Glutamatergic neuron (in vitro differentiated cells): ENCODE measurements around the gene JAK1. TPM values are rescaled to one million over a fixed set of nuclear protein-coding genes. Genes with fewer than 3 reads are reported as not detected.
"Not testable (repeated sequence)": the region's sequence is repeated elsewhere in the genome, so short reads cannot be mapped to it uniquely, and the experiment has no call there.

Experiments used
- DNase-seq: peaks from one replicate; pipeline ENCODE4 v3.0.0; 2022
- H3K27ac Mint-ChIP-seq: one replicate; pipeline ENCODE4 v1.8.0; 2020; ENCODE audit warnings: mild to moderate bottlenecking, mixed read lengths, inconsistent platforms; ENCODE audit not compliant: unreplicated experiment
- H3K27me3 Mint-ChIP-seq: one replicate; pipeline ENCODE4 v1.8.0; 2020; ENCODE audit warnings: mild to moderate bottlenecking, moderate library complexity, mixed read lengths, inconsistent platforms; ENCODE audit not compliant: unreplicated experiment
- H3K36me3 Mint-ChIP-seq: one replicate; pipeline ENCODE4 v1.8.0; 2020; ENCODE audit warnings: mild to moderate bottlenecking, mixed read lengths, inconsistent platforms; ENCODE audit not compliant: unreplicated experiment
- H3K4me1 Mint-ChIP-seq: one replicate; pipeline ENCODE4 v1.8.0; 2020; ENCODE audit warnings: mild to moderate bottlenecking, low read depth, mixed read lengths, inconsistent platforms; ENCODE audit not compliant: unreplicated experiment
- H3K4me3 Mint-ChIP-seq: one replicate; pipeline ENCODE4 v1.8.0; 2020; ENCODE audit warnings: mild to moderate bottlenecking, mixed read lengths, inconsistent platforms; ENCODE audit not compliant: unreplicated experiment
- H3K9me3 Mint-ChIP-seq: one replicate; pipeline ENCODE4 v1.8.0; 2020; ENCODE audit warnings: mild to moderate bottlenecking, moderate library complexity, mixed read lengths, inconsistent platforms; ENCODE audit not compliant: unreplicated experiment
- total RNA-seq: library from RNA; stranded (reverse); fragmentation: NEBNext Ultra II Directional; extraction: Animal tissue kit (Norgen Biotek cat#: 25700); gene quantifications from one replicate; pipeline ENCODE4 v1.2.1, GENCODE V29; 2021; ENCODE audit not compliant: unreplicated experiment
- TF ChIP-seq, protein P1 (sequence below): fragments of 200-600 bp; sonication (generic); IDR thresholded peaks from one replicate; pipeline ENCODE4 v1.5.0; 2021; ENCODE audit not compliant: partially characterized antibody, unreplicated experiment

Gene JAK1
- total RNA-seq, 1 donor from 2014 or later = 16.9 TPM

DNA sequence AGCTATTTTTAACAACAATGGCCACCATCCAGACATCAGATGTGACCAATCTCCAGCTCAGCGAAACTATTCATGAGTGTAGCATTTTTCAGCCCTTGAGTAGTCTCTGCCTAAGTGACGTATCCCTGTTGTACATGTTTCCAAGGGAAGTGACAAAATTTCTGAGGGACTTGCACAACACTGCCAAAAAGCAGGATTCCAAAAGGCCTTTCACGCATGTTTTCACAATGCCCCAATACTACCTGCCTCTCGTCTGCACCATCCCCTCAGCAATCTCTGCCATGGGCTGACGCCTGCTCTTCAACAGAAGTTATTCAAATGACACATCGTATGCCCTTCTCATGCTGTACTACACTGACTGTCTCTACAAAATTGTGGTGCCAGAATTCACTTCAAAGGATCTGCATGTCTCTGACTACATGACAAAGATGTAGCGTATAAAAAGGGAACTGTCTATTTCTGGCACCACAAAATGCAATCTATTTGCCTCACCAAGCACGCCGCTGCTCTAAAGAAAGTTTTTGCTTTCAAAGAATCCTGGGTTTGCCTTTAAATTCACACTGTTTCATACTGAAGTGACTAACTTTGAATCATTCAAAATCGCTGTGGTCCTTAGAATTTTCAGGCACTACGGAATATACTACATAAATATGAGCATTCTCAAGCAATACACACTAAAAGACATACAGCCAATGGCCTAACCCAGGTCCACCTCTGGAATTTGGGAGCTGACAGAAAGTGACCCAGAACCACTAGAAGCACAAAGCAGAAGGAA, 32.9 kb downstream of the JAK1 start:
- peaks cover 8% of the 10 kb centered on the region for H3K4me1 Mint-ChIP-seq
- no peak for DNase-seq
- TF ChIP-seq, protein P1, sequence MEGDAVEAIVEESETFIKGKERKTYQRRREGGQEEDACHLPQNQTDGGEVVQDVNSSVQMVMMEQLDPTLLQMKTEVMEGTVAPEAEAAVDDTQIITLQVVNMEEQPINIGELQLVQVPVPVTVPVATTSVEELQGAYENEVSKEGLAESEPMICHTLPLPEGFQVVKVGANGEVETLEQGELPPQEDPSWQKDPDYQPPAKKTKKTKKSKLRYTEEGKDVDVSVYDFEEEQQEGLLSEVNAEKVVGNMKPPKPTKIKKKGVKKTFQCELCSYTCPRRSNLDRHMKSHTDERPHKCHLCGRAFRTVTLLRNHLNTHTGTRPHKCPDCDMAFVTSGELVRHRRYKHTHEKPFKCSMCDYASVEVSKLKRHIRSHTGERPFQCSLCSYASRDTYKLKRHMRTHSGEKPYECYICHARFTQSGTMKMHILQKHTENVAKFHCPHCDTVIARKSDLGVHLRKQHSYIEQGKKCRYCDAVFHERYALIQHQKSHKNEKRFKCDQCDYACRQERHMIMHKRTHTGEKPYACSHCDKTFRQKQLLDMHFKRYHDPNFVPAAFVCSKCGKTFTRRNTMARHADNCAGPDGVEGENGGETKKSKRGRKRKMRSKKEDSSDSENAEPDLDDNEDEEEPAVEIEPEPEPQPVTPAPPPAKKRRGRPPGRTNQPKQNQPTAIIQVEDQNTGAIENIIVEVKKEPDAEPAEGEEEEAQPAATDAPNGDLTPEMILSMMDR = no peak

DNA sequence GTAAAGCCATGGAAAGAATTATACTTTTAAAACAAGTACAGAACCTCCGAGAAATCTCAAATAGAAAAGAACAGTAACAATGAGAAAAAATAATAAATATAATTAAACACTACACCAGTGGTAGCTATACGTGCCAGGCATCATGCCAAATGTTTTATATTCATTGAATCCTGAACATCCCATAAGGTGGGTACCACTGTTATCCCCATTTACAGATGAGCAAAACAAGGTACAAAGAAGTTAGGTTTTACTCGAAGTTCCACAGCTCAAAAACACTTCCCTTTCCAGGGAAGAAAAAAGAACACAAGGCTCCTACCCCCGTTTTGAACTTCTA, 33.4 kb downstream of the JAK1 start:
- no peaks in the 10 kb centered on the region for H3K27me3 Mint-ChIP-seq
- no peak overlapping the region for H3K27ac Mint-ChIP-seq
- H3K4me3 Mint-ChIP-seq = no peak overlapping the region
- H3K9me3 Mint-ChIP-seq = peaks cover 6% of the 10 kb centered on the region
- H3K4me1 Mint-ChIP-seq = peaks cover 8% of the 10 kb centered on the region
- DNase-seq = no peak
- no peaks in the 10 kb centered on the region for H3K36me3 Mint-ChIP-seq
- TF ChIP-seq, protein P1 = no peak

More for the DNA sequence above, 32.9 kb downstream of the JAK1 start:
- Mint-ChIP-seq H3K27me3 (no peaks in the 10 kb centered on the region), H3K4me3 (no peak overlapping the region), H3K9me3 (peaks cover 6% of the 10 kb centered on the region), H3K27ac (no peak overlapping the region), H3K36me3 (no peaks in the 10 kb centered on the region)

DNA sequence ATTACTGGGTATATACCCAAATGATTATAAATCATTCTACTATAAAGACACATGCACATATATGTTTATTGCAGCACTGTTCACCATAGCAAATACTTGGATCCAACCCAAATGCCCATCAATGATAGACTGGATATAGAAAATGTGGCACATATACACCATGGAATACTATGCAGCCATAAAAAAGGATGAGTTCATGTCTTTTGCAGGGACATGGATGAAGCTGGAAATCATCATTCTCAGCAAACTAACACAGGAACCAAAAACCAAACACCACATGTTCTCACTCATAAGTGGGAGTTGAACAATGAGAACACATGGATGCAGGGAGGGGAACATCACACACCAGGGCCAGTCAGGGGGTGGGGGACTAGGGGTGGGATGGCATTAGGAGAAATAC, 35.7 kb downstream of the JAK1 start:
- not testable (repeated sequence) for H3K27ac Mint-ChIP-seq, H3K27me3 Mint-ChIP-seq, H3K4me3 Mint-ChIP-seq, H3K4me1 Mint-ChIP-seq, DNase-seq, H3K9me3 Mint-ChIP-seq, H3K36me3 Mint-ChIP-seq

DNA sequence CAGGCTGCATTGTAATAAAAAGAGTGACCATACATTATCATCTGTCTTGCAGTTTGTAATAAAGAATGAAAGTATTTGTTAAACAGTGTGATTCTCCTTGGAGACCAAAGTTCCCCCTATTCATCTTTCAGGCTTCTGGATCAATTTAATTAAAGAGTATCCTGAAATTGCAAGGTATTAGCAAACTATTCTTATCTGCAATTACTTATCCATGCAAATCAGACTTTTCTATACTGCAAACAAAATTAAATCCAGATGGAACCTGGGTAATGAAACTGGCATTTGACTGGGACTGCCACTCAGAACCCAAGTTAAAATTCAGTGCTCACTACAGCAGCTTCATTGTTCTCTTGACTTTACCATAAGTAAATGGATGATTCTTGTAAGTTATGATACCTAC, 37.1 kb downstream of the JAK1 start:
- H3K36me3 Mint-ChIP-seq = no peaks in the 10 kb centered on the region

DNA sequence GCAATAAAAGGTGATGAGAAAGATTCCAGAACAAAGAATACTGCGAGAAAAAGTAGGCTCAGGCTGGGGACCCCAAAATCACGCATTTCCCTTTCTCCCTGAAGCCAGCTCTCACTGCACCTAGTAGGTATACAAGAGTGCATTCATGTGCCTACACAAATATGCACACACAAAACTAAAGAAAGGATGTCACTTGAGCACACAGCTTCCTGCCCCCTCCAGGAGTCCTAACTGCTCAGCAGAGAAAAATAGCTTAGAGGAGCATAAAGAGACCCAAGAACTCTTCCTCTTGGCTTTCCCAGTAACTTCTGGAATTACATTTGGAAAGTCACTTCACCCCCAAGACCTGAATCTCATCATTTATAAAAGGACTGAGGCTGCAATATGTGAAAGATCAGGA, 38.0 kb downstream of the JAK1 start:
- no peak overlapping the region for H3K4me3 Mint-ChIP-seq
- no peaks in the 10 kb centered on the region for H3K27me3 Mint-ChIP-seq
- no peak overlapping the region for H3K27ac Mint-ChIP-seq
- no peaks in the 10 kb centered on the region for H3K4me1 Mint-ChIP-seq
- peaks cover 4% of the 10 kb centered on the region for H3K9me3 Mint-ChIP-seq
- no peaks in the 10 kb centered on the region for H3K36me3 Mint-ChIP-seq
- TF ChIP-seq, protein P1 = no peak
- no peak for DNase-seq

More for the DNA sequence above, 37.1 kb downstream of the JAK1 start:
- Mint-ChIP-seq H3K4me3 (no peak overlapping the region), H3K27me3 (no peaks in the 10 kb centered on the region), H3K9me3 (peaks cover 6% of the 10 kb centered on the region), H3K27ac (no peak overlapping the region), H3K4me1 (peaks cover 3% of the 10 kb centered on the region)
- TF ChIP-seq, protein P1 = no peak
- no peak for DNase-seq
